ENCODE results near the gene USP49.

DNA sequence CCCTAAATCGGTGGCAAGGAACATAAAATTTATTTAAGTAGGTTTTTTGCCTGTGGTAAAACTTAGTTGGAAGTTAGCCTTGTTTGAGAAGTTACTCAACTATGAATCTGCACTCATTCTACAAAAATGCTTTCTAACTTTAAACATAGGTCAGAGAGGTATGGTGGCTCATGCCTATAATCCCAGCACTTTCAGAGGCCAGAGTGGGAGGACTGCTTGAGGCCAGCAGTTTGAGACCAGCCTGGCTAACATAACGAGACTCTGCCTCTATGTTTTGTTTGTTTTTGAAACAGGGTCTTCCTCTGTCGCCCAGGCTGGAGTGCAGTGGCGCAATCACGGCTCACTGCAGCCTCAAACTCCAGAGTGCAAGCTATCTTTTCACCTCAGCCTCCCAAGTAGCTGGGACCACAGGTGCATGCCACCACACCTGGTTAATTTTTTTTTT, 16.2 kb downstream of the USP49 start:
- TF ChIP-seq JUND (IDR thresholded peaks at IDR 0.05) (no peak), POLR2AphosphoS5 (IDR thresholded peaks at IDR 0.05; ENCODE audit: low read depth, low read length) (no peak), NRF1 (IDR thresholded peaks at IDR 0.05; ENCODE audit: low read depth, low read length) (no peak), SMC3 (IDR thresholded peaks at IDR 0.05; ENCODE audit: low read depth, low read length) (no peak), EZH2phosphoT487 (IDR thresholded peaks at IDR 0.05; ENCODE audit: borderline replicate concordance, low read depth) (no peak), FOXJ3 (CRISPR knock-in tag; IDR thresholded peaks at IDR 0.05) (no peak), RCOR1 (IDR thresholded peaks at IDR 0.05; ENCODE audit: low read length) (no peak), YY1 (IDR thresholded peaks at IDR 0.05; ENCODE audit: low read depth) (no peak), SIN3A (IDR thresholded peaks at IDR 0.05; ENCODE audit: borderline replicate concordance, low read depth, low read length) (no peak), RAD21 (IDR thresholded peaks at IDR 0.05; ENCODE audit: low read length) (no peak)
- TF ChIP-seq, protein P1, sequence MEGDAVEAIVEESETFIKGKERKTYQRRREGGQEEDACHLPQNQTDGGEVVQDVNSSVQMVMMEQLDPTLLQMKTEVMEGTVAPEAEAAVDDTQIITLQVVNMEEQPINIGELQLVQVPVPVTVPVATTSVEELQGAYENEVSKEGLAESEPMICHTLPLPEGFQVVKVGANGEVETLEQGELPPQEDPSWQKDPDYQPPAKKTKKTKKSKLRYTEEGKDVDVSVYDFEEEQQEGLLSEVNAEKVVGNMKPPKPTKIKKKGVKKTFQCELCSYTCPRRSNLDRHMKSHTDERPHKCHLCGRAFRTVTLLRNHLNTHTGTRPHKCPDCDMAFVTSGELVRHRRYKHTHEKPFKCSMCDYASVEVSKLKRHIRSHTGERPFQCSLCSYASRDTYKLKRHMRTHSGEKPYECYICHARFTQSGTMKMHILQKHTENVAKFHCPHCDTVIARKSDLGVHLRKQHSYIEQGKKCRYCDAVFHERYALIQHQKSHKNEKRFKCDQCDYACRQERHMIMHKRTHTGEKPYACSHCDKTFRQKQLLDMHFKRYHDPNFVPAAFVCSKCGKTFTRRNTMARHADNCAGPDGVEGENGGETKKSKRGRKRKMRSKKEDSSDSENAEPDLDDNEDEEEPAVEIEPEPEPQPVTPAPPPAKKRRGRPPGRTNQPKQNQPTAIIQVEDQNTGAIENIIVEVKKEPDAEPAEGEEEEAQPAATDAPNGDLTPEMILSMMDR (IDR thresholded peaks at IDR 0.05): no peak
- TF ChIP-seq, protein P2, sequence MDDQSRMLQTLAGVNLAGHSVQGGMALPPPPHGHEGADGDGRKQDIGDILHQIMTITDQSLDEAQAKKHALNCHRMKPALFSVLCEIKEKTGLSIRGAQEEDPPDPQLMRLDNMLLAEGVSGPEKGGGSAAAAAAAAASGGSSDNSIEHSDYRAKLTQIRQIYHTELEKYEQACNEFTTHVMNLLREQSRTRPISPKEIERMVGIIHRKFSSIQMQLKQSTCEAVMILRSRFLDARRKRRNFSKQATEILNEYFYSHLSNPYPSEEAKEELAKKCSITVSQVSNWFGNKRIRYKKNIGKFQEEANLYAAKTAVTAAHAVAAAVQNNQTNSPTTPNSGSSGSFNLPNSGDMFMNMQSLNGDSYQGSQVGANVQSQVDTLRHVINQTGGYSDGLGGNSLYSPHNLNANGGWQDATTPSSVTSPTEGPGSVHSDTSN (IDR thresholded peaks at IDR 0.05): no peak
